GM12892 (cell line): ENCODE data around the gene SEC14L1.

Source experiments
- DNase-seq: peaks from one replicate; pipeline ENCODE4 v3.0.0; 2011; ENCODE audit not compliant: insufficient read length
- FAIRE-seq: peaks from 2 replicates; lab custom pipeline; 2011; peaks lifted over from hg19 to GRCh38; lab: Jason Lieb, UNC
- POLR2A ChIP-seq: IDR thresholded peaks from 2 replicates; pipeline ENCODE4 v1.6.1; 2011; ENCODE audit warnings: low read depth, low read length, control low read depth
- POLR2AphosphoS5 ChIP-seq: IDR thresholded peaks from 2 replicates; pipeline ENCODE4 v1.6.1; 2011; ENCODE audit warnings: low read depth, low read length, control low read depth
- TAF1 ChIP-seq: IDR thresholded peaks from 2 replicates; pipeline ENCODE4 v1.6.1; 2011; ENCODE audit warnings: low read depth, mild to moderate bottlenecking, control low read depth, low read length, borderline replicate concordance

SEC14L1 gene

GRCh38 chr17:77257169-77257568 lies 116.4 kb downstream of the SEC14L1 start:
- TF ChIP-seq TAF1: no peak
- no peak for TF ChIP-seq POLR2A
- no peak for TF ChIP-seq POLR2AphosphoS5
- DNase-seq (no peak), FAIRE-seq (no peak)

GRCh38 chr17:77257596-77258458 lies 117.1 kb downstream of the SEC14L1 start:
- TF ChIP-seq POLR2A (no peak), TAF1 (no peak), POLR2AphosphoS5 (no peak)

GRCh38 chr17:77258638-77259037 lies 117.9 kb downstream of the SEC14L1 start:
- FAIRE-seq (no peak), DNase-seq (no peak)
- TF ChIP-seq POLR2A (no peak), POLR2AphosphoS5 (no peak), TAF1 (no peak)

More at GRCh38 chr17:77257596-77258458, 117.1 kb downstream of the SEC14L1 start:
- DNase-seq (no peak), FAIRE-seq (no peak)

- no peak for FAIRE-seq
- TF ChIP-seq POLR2A (no peak), POLR2AphosphoS5 (no peak), TAF1 (no peak)
- no peak for DNase-seq
Observed at GRCh38 chr17:77264617-77265230, 124.0 kb downstream of the SEC14L1 start.

- TF ChIP-seq TAF1: no peak
- TF ChIP-seq POLR2AphosphoS5: no peak
- no peak for TF ChIP-seq POLR2A
- no peak for FAIRE-seq
- no peak for DNase-seq
Observed at GRCh38 chr17:77266213-77266612, 125.4 kb downstream of the SEC14L1 start.
